Transverse colon (tissue), 3 donors: ENCODE data around the gene SLC38A10.

ENCODE experiments used
- CTCF ChIP-seq, 5 experiments: fragments of 200-600 bp in 3 of 5; fragments of 450-650 bp in 2 of 5; sonication (generic) in 3 of 5; IDR thresholded peaks; 1 replicate in 2 of 5; 2 replicates in 3 of 5; pipeline ENCODE4 v1.5.1; 2016 to 2017; ENCODE audit warnings: antibody characterized with exemption in 5 of 5, inconsistent platforms in 3 of 5, mild to moderate bottlenecking in 2 of 5, moderate library complexity in 1 of 5
- EP300 ChIP-seq: sonication (generic); formaldehyde crosslinking; IDR thresholded peaks from one replicate; pipeline ENCODE4 v1.6.1; 2017; ENCODE audit warnings: antibody characterized with exemption, low read depth

DNA sequence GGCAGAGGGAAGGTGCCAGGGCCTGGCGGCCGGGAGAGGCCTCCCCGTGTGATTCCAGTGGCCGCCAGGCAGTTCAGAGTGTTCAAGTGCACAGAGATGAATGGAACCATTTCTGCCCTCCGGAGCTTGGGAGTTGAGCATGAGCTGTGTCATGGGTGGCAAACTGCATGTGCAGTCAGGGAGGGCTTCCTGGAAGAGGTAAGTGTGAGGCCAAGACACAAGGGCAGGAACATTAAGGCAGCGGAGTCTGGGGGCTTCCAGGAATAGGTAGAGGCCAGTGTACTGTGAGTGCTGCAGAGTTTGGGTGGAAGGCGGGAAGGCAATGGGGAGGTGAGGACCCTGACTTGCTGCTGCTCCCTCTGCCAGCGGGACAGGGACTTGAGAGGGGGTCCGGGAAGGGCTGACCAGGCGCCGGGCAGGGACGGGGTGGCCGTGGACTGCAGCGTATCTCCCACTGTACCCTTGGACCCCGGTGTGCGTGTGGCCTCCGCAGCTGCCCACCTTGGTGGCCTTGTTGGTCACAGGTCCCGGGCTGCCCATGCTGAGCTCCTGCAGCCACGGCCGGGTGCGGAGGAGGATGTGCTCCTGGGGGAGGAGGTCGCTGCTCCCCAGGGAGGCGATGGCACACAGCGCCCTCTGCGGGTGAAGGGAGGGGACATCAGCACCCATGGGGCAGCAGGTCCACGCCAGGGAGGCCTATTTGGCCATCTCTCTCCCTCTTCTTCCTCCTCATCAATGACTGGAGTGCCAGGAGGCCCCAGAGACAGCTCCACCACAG lies 64.9 kb downstream of the SLC38A10 start:
- peak in 4 of 5 experiments; percentile 13 to 24 (median 22) for TF ChIP-seq CTCF (IDR thresholded peaks at IDR 0.05)
- TF ChIP-seq EP300, result no peak
